Measurements from ENCODE around the gene NRP1.

The NRP1 gene

DNA sequence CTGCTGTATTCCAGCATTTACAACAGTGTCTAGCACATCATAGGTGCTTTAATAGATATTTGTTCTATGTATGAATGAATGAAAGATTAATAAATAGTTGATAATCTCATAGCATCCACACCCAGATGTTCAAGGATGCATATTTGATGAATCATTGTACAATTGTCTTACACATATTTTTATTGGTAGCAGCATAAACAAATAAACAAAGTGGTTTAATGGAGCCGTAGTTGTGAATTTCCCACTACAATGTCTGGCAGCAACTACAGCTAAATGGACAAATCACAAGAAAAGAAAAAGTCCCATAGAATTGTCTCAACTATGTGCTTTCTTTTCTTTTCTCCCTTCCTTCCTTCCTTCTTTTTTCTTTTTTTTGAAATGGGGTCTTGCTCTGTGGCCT is 150.8 kb downstream of the NRP1 start:
- DNase-seq (ENCODE audit: low spot score): no peak

DNA sequence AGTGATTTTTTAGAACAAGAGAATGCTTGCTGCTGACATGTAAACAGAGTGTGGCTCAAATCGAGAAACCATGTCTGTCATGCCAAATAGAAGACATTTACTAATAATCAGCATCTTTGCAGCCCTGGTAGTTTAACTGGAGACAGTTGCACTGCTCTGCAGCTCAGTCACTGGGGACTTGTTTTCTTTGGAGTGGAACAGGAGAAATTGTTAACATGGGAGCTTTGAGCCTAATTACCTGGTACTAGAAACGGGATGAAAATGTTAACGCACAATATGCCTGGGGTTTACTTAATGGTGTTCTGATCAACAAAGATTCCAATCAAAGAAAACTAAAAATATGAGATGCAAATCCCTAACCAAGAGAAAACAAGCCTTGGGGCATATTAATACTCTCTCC is 153.5 kb downstream of the NRP1 start:
- no peak for DNase-seq (ENCODE audit: low spot score)

GRCh38 chr10:33180390-33180789 is 154.1 kb downstream of the NRP1 start:
- no peak for DNase-seq (ENCODE audit: low spot score)

- DNase-seq (ENCODE audit: low spot score): no peak
Observed at GRCh38 chr10:33179067-33179466, 155.4 kb downstream of the NRP1 start.

DNA sequence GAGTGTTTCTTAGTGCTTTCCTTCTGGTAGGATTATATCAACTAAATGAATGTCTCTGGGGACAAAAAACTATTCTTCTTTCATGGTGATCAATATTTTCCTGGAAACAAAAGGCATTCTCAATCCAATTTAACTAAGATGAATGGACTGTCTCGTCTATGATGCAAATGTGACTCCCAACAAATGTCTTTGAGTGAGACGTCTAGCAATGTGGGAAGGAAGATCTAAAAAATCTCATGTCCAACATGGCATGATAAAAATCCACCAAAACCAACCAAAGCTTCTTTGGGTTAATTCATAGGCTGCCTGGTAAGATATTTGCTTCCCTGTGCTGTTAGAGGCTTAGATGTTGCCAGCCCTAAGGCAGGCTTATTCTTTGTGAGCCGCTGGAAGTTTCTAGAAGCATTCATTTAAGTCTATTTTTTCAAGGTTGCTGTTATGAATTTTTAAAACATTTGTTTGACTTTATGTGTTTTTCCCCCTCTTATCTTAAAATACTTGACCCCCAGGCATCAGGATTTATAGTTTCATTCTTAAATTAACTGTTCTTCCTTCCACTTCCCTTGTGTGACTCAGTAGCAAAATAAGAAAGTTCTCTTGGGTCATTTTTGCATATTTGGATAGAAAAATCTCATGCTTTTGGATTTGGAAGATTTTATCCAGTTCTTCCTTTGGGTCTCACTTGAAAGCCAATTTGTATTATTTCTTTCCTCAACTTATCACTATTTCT is 156.3 kb downstream of the NRP1 start:
- DNase-seq (ENCODE audit: low spot score): no peak

DNA sequence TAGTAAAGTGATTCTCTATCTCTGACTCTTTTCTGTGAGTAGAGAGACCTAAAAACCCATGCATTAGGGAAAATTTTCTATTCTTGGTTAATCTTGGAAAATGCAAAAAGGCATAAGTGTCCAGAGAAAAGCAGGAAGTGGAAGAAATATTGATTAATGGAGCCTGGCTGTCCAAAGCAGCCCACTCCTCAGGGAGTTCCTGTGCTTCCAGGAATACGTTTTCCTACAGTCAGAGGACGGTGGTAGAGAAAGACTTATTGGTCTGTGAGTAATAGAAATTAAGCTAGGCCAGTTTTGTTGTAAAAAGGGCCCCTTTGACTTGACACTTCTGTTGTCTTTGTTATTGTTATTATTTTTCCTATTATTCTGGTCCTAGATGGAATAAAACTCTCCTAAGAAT is 157.8 kb downstream of the NRP1 start:
- no peak for DNase-seq (ENCODE audit: low spot score)

DNA sequence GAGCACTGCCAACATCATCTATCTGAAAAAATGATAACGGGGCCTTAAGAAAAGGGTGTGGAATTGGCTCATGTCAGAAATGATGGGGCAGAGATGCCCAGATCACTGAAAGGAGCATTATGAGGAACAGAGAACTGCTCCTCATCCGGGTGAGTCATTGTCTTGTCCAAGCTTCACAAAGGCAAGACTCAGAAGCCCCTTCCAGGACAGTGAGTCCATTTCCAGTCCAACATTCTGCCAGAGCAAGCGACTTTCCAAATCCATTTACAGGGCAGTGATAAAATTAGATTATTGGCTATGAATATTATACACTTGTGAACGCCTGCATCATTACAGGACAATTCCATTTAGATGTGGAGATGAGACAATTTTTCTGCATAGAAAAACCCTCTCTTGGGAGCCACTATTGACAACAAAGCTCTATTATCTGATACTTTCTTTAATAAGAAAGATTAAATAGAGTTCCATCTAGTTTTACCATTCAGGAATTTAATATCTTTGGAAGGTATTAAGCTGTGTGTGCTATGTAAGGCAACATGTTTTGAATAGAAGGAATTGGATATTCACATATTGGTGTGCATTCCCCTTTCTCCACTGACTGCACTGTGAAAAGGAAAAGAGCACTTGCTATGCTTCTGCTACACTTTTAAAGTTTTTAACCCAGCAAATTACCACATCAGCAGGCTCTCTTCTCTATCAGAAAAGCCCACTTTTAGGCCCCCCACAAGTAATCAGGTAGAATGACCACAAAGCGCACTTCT is 159.6 kb downstream of the NRP1 start:
- no peak for DNase-seq (ENCODE audit: low spot score)

- no peak for DNase-seq (ENCODE audit: low spot score)
Observed at GRCh38 chr10:33165911-33166310, 168.6 kb downstream of the NRP1 start.

- DNase-seq (ENCODE audit: low spot score): peak; percentile 53
Observed at GRCh38 chr10:33164060-33164709, 170.3 kb downstream of the NRP1 start.

DNA sequence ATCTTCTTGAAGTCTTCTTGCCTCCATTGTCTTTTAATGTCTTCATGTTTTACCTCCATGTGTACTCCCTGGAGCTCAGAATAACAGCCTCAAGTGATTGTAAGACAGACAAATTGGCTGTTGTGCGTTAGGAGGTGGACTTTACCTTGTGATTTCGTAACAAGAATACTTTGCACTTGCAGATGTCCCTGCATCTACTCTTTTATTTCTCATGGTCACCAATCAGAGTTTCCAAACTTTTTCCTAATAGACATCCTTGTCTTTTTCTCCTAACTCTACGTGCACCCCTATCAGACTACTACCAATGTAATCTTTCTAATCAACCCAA is 172.3 kb downstream of the NRP1 start:
- no peak for DNase-seq (ENCODE audit: low spot score)

DNA sequence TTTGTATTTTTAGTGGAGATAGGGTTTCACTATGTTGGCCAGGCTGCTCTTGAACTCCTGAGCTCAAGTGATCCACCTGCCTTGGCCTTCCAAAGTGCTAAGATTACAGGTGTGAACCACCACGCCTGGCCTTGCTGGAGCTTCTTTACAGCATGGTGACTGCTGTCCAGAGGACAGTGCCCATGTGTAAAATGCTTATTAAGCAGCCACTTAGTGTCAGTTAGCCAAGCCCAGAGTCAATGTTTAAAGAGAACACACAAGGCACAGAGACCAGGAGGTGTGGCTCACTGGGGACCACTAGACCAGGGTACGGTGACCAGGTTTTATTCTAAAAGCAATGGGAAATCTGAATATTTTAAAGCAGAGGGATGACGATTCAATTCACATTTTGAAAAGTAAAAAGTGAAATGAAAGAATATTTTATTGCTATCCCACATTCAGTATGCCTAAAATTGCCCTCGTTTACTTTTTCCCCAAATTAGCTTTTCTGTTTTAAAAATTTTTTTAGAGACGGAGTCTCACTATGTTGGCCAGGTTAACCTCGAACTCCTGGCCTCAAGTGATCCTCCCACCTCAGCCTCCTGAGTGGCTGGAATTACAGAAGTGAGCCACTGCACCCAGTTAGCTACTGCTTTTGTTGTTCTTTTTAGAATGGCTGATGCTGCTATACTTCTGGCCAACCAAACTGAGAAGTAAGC is 172.8 kb downstream of the NRP1 start:
- no peak for DNase-seq (ENCODE audit: low spot score)

- DNase-seq (ENCODE audit: low spot score): no peak
Observed at GRCh38 chr10:33160151-33160550, 174.3 kb downstream of the NRP1 start.

GRCh38 chr10:33157103-33157502 is 177.4 kb downstream of the NRP1 start:
- DNase-seq (ENCODE audit: low spot score): no peak

GRCh38 chr10:33155720-33156638 is 178.5 kb downstream of the NRP1 start:
- DNase-seq (ENCODE audit: low spot score): peak; percentile 64

DNA sequence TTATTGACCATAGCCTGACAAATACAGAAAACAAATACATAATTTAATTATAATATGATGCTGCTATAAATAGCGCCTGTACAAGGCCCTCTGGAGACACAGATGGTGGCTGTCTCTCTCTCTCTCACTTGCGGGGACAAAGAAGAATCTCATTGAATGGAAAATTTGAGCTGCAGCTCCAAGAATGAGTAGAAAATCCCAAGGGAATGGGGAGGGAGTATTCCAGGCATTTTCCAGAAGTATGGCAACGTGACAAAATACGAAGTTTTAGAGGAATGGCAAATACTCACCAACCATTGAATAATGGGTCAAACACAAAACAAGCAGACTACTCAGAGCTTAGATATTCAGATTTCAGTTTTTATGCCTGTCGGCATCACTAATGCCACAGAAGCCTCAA is 179.9 kb downstream of the NRP1 start:
- DNase-seq (ENCODE audit: low spot score): no peak

DNA sequence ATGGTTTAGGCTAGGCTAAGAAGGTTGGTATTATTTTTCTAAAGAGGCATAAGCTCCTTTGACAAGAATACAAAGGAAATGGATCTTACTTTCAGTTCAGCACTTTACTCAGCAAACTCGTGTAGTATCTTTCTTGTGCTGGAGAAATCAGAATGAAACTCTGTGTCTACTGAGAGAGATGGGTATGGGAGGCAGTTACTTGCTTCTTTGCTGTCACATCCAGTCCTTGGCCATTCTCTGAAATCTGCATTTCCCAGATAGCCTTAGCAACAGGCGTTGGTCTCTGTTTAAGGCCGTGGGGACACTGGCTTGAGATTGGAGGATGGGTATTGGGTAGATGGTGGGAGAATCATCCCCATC is 180.5 kb downstream of the NRP1 start:
- no peak for DNase-seq (ENCODE audit: low spot score)

GRCh38 chr10:33153251-33153967 is 181.1 kb downstream of the NRP1 start:
- DNase-seq (ENCODE audit: low spot score): no peak

- DNase-seq (ENCODE audit: low spot score): no peak
Observed at GRCh38 chr10:33152750-33153149, 181.7 kb downstream of the NRP1 start.

- no peak for DNase-seq (ENCODE audit: low spot score)
Observed at GRCh38 chr10:33152146-33152545, 182.3 kb downstream of the NRP1 start.

GRCh38 chr10:33151344-33151864 is 183.1 kb downstream of the NRP1 start:
- DNase-seq (ENCODE audit: low spot score): no peak

DNA sequence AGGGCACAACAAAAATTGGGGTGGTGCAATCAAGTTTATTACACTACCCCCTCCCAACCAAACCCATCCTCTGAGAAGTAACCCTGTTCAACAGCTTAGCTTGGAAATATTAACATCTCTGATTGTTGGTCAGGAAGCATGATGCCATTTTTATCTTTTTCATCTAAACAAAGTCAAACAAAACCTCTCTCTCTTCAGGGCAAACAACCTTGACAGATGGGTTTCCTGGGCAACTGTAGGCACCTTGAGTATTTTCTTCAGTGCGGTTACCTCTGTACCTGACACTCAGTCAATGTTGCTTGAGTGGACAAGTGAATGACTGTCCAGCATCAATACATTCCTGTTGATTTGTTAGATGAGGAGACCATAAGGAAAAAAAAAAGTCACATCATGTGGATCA is 183.6 kb downstream of the NRP1 start:
- no peak for DNase-seq (ENCODE audit: low spot score)

All from SW480 (cell line).